B cell (primary cell): ENCODE data around the gene PPP1R27. TPM values are rescaled to one million over a fixed set of nuclear protein-coding genes. Genes with fewer than 3 reads are reported as not detected.

Experiments used
- ATAC-seq: fragments of 200-7000 bp; cut with Tn5 transposase; one replicate; pipeline ENCODE4 v1.10.0; 2021; ENCODE audit warnings: low read depth, mild to moderate bottlenecking, moderate number of reproducible peaks, moderate library complexity
- CTCF ChIA-PET: fragments of 350-600 bp; sonication (Branson Sonifier 250); formaldehyde crosslinking; loops from one replicate; lab custom pipeline; 2021; ENCODE audit warnings: antibody characterized with exemption, inconsistent platforms; lab: Charles Lee
- POLR2A ChIA-PET: fragments of 350-600 bp; sonication (Branson Sonifier 250); formaldehyde crosslinking; loops from one replicate; lab custom pipeline; 2021; ENCODE audit warnings: antibody characterized with exemption; lab: Charles Lee
- DNase-seq: peaks from one replicate; pipeline ENCODE4 v3.0.0; 2013
- H2AFZ ChIP-seq: 2 replicates; pipeline ENCODE4 v1.6.1; 2012; ENCODE audit warnings: mild to moderate bottlenecking, low read depth, low read length; ENCODE audit not compliant: insufficient read depth, poor library complexity, severe bottlenecking
- H3K27ac ChIP-seq, 2 donors: 1 replicate in 1 of 2; 2 replicates in 1 of 2; pipeline ENCODE4 v1.5.1; 2012 to 2013; ENCODE audit warnings: low read length in 2 of 2, mild to moderate bottlenecking in 2 of 2, moderate library complexity in 1 of 2
- H3K27me3 ChIP-seq, 4 experiments: fragments of 200-600 bp in 1 of 4; sonication (generic) in 1 of 4; replicated peaks in 1 of 4; 1 replicate in 2 of 4; 2 replicates in 2 of 4; pipeline versions ENCODE4 v1.6.1 to v1.7.0; 2013 to 2016; ENCODE audit warnings: low read length in 3 of 4, mild to moderate bottlenecking in 2 of 4, mixed read lengths in 1 of 4, moderate library complexity in 1 of 4; ENCODE audit not compliant: insufficient read depth in 4 of 4, control insufficient read depth in 3 of 4; ENCODE audit errors: control extremely low read depth in 1 of 4
- H3K36me3 ChIP-seq, 2 experiments: replicated peaks in 1 of 2; 1 replicate in 1 of 2; 2 replicates in 1 of 2; pipeline versions ENCODE4 v1.6.1 to v1.7.1; 2013; ENCODE audit warnings: low read length in 1 of 2; ENCODE audit not compliant: insufficient read depth in 2 of 2, control insufficient read depth in 1 of 2; ENCODE audit errors: control extremely low read depth in 1 of 2, extremely low read depth in 1 of 2
- H3K4me1 ChIP-seq, 2 donors: fragments of 200-600 bp in 1 of 2; sonication (generic) in 1 of 2; 1 replicate in 1 of 2; 2 replicates in 1 of 2; pipeline versions ENCODE4 v1.5.1 to v1.6.1; 2013 to 2017; ENCODE audit warnings: low read length in 2 of 2; ENCODE audit not compliant: control insufficient read depth in 2 of 2, insufficient read depth in 2 of 2
- H3K4me2 ChIP-seq: replicated peaks from 2 replicates; pipeline ENCODE3; 2012; ENCODE audit warnings: mild to moderate bottlenecking, low read depth, low read length; ENCODE audit not compliant: poor library complexity, severe bottlenecking
- H3K4me3 ChIP-seq, 5 experiments: fragments of 200-600 bp in 1 of 5; sonication (generic) in 1 of 5; 1 replicate in 3 of 5; 2 replicates in 2 of 5; pipeline versions ENCODE4 v1.5.1 to v1.7.0; 2011 to 2016; ENCODE audit warnings: low read length in 4 of 5, mild to moderate bottlenecking in 4 of 5, low read depth in 2 of 5, control low read depth in 1 of 5, moderate library complexity in 1 of 5; ENCODE audit not compliant: insufficient read depth in 1 of 5; ENCODE audit errors: control extremely low read depth in 1 of 5, extremely low read depth in 1 of 5
- H3K79me2 ChIP-seq: fragments of 200-600 bp; sonication (generic); one replicate; pipeline ENCODE4 v1.6.0; 2016; ENCODE audit warnings: low read length; ENCODE audit not compliant: control insufficient read depth, insufficient read depth
- H3K9ac ChIP-seq: fragments of 200-600 bp; sonication (generic); 2 replicates; pipeline ENCODE4 v1.6.1; 2017; ENCODE audit warnings: mild to moderate bottlenecking, low read length, moderate library complexity
- H3K9me3 ChIP-seq, 3 donors: one replicate each; pipeline versions ENCODE4 v1.6.1 to v1.7.1; 2013; ENCODE audit warnings: low read length in 2 of 3; ENCODE audit not compliant: control insufficient read depth in 2 of 3, insufficient read depth in 1 of 3; ENCODE audit errors: control extremely low read depth in 1 of 3
- H4K20me1 ChIP-seq: 2 replicates; pipeline ENCODE4 v1.6.0; 2012; ENCODE audit warnings: mild to moderate bottlenecking, low read length; ENCODE audit not compliant: insufficient read depth, control insufficient read depth, poor library complexity, severe bottlenecking
- H3K27ac Mint-ChIP-seq: one replicate; pipeline ENCODE4 v1.8.0; 2021; ENCODE audit warnings: mixed read lengths
- H3K27me3 Mint-ChIP-seq: one replicate; pipeline ENCODE4 v1.8.0; 2021; ENCODE audit warnings: mixed read lengths
- H3K4me1 Mint-ChIP-seq: one replicate; pipeline ENCODE4 v1.8.0; 2021; ENCODE audit warnings: mixed read lengths
- H3K4me3 Mint-ChIP-seq: one replicate; pipeline ENCODE4 v1.8.0; 2021; ENCODE audit warnings: mixed read lengths
- H3K9me3 Mint-ChIP-seq: one replicate; pipeline ENCODE4 v1.8.0; 2022; ENCODE audit warnings: mixed read lengths; ENCODE audit not compliant: insufficient read depth
- EZH2 ChIP-seq: IDR thresholded peaks from 2 replicates; pipeline ENCODE4 v1.6.1; 2012; ENCODE audit warnings: borderline replicate concordance, low read depth, mild to moderate bottlenecking, moderate library complexity, low read length; ENCODE audit not compliant: insufficient read depth, poor library complexity, severe bottlenecking
- WGBS: methylation state at CpG from one replicate; pipeline ENCODE4 v1.1.5; 2013; ENCODE audit warnings: missing lambda C conversion rate; ENCODE audit not compliant: insufficient coverage; 5-methylcytosine and 5-hydroxymethylcytosine counted together
- intact Hi-C: fragments of 100-400 bp; cut with micrococcal nuclease; formaldehyde crosslinking; loops from one replicate; pipeline ENCODE4 v1.10.0; 2022
- polyA plus RNA-seq: library from polyadenylated mRNA; depleted of rRNA; stranded (reverse); fragments of >200 nt; gene quantifications from 2 replicates; pipeline ENCODE4 v1.2.3, GENCODE V29; 2012
- total RNA-seq, 2 donors: library from RNA; stranded (reverse); fragments of 120-200 nt in 1 of 2; gene quantifications; 1 replicate in 1 of 2; 2 replicates in 1 of 2; pipeline versions ENCODE4 v1.2.3 to v1.2.4, GENCODE V29; 2013 to 2022
- TF ChIP-seq, protein P1 (sequence below): fragments of 200-600 bp; IDR thresholded peaks from one replicate; pipeline ENCODE4 v1.8.0; 2022; ENCODE audit warnings: antibody characterized with exemption, mild to moderate bottlenecking

The PPP1R27 gene
- total and polyA plus RNA-seq, 2 donors (not counting 1 experiment from before 2014, with no cell fraction given) = not detected

DNA sequence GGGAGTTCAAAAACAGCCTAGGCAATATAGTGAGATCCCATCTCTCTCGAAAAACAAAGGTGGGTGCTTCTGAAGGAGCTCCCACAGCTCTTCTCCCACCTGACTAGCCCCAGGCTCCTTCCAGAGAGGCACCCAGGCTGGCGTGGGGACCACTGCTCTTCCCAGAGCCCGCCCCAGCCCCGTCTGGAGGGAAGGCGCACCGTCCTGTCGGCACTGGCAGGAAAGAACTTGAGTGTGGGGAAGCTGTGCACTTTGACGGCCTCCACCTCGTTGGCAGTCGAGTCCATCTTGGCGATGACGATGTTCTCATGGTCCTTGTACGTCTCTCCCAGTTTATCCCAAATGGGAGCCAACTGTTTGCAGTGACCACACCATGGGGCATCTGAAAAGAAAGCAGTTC is 10.5 kb upstream of the PPP1R27 start:
- Histone ChIP-seq H3K27ac (no peak overlapping the region), H3K36me3 (peaks cover 3 to 47% of the 10 kb centered on the region in 2 experiments), H4K20me1 (no peaks in the 10 kb centered on the region), H3K9me3 (no peaks in the 10 kb centered on the region), H3K4me1 (no peaks in the 10 kb centered on the region), H3K79me2 (no peaks in the 10 kb centered on the region), H3K4me3 (no peak overlapping the region), H2AFZ (no peak overlapping the region), H3K4me2 (no peak overlapping the region), H3K9ac (no peak overlapping the region), H3K27me3 (no peaks in the 10 kb centered on the region)
- POLR2A ChIA-PET = no interaction called here
- TF ChIP-seq EZH2 = no peak
- TF ChIP-seq, protein P1, sequence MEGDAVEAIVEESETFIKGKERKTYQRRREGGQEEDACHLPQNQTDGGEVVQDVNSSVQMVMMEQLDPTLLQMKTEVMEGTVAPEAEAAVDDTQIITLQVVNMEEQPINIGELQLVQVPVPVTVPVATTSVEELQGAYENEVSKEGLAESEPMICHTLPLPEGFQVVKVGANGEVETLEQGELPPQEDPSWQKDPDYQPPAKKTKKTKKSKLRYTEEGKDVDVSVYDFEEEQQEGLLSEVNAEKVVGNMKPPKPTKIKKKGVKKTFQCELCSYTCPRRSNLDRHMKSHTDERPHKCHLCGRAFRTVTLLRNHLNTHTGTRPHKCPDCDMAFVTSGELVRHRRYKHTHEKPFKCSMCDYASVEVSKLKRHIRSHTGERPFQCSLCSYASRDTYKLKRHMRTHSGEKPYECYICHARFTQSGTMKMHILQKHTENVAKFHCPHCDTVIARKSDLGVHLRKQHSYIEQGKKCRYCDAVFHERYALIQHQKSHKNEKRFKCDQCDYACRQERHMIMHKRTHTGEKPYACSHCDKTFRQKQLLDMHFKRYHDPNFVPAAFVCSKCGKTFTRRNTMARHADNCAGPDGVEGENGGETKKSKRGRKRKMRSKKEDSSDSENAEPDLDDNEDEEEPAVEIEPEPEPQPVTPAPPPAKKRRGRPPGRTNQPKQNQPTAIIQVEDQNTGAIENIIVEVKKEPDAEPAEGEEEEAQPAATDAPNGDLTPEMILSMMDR = no peak
- ATAC-seq = no peak
- DNase-seq = no peak
- WGBS = 100% methylated on average over 13 of the region's 13 CpGs
- no peaks in the 10 kb centered on the region for H3K4me1 Mint-ChIP-seq
- no peak overlapping the region for H3K4me3 Mint-ChIP-seq
- CTCF ChIA-PET = interaction anchor here (0.6 to 1.2 kb wide), 2 partner anchors 27 to 85 kb away, joined by 3 read pairs; no protein-coding TSS in a partner anchor
- no peaks in the 10 kb centered on the region for H3K9me3 Mint-ChIP-seq
- intact Hi-C loops = no loop called here
- H3K27me3 Mint-ChIP-seq = no peaks in the 10 kb centered on the region
- no peak overlapping the region for H3K27ac Mint-ChIP-seq

DNA sequence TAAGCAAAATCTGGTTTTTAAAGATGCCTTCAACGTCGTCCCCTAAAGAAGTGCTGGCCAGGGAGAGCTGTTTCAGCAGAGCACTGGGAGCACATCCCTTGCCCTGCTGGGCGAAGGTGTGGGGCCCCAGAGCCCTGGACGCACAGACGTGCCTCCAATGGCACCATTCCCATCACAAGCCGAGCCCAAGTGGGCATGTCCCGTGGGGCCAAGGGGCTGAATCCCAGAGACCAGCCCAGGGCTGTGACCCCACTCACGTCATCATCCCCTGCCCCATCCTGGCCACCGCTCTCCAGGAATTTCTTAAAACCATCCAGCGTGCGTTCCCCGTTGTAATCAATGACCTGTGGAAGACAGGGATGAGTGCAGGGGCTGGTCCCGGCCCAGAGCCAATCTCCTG is 10.0 kb upstream of the PPP1R27 start:
- no peaks in the 10 kb centered on the region for H3K27me3 ChIP-seq
- H3K9ac ChIP-seq = no peak overlapping the region
- no peak overlapping the region for H2AFZ ChIP-seq
- CTCF ChIA-PET = no interaction called here
- H3K4me3 ChIP-seq = no peak overlapping the region
- H3K36me3 ChIP-seq = peaks cover 3 to 47% of the 10 kb centered on the region in 2 experiments
- no peak for DNase-seq
- ATAC-seq = no peak
- Mint-ChIP-seq H3K27me3 (no peaks in the 10 kb centered on the region), H3K9me3 (no peaks in the 10 kb centered on the region), H3K27ac (no peak overlapping the region), H3K4me3 (no peak overlapping the region), H3K4me1 (no peaks in the 10 kb centered on the region)
- H3K79me2 ChIP-seq = no peaks in the 10 kb centered on the region
- no peaks in the 10 kb centered on the region for H3K9me3 ChIP-seq
- POLR2A ChIA-PET = no interaction called here
- H3K27ac ChIP-seq = no peak overlapping the region
- no peaks in the 10 kb centered on the region for H3K4me1 ChIP-seq
- H3K4me2 ChIP-seq = no peak overlapping the region
- intact Hi-C loops = no loop called here
- TF ChIP-seq, protein P1 = no peak
- no peak for TF ChIP-seq EZH2
- WGBS = 98% methylated on average over 12 of the region's 13 CpGs
- H4K20me1 ChIP-seq = no peaks in the 10 kb centered on the region
